Fibroblast of pulmonary artery (primary cell): ENCODE measurements around the gene ASAP3.

Experiments used
- DNase-seq: peaks from one replicate; pipeline ENCODE4 v3.0.0-alpha.2; 2010; ENCODE audit warnings: low read depth
- H3K4me3 ChIP-seq: replicated peaks from 2 replicates; pipeline ENCODE4 v1.5.1; 2011; ENCODE audit warnings: low read depth, mild to moderate bottlenecking, control low read depth, low read length, moderate library complexity
- CTCF ChIP-seq: IDR thresholded peaks from 2 replicates; pipeline ENCODE4 v1.5.1; 2011; ENCODE audit warnings: mild to moderate bottlenecking, control low read depth, low read length, inconsistent platforms; ENCODE audit errors: missing control alignments

ASAP3 gene

GRCh38 chr1:23475641-23476040 lies 8.3 kb downstream of the ASAP3 start:
- TF ChIP-seq CTCF = no peak
- DNase-seq = peak; percentile 56

GRCh38 chr1:23475134-23475628 lies 8.8 kb downstream of the ASAP3 start:
- TF ChIP-seq CTCF = no peak
- no peak overlapping the region for H3K4me3 ChIP-seq
- DNase-seq = peak; percentile 93

More at GRCh38 chr1:23475641-23476040, 8.3 kb downstream of the ASAP3 start:
- H3K4me3 ChIP-seq = no peak overlapping the region

- no peak for TF ChIP-seq CTCF
- no peak for DNase-seq
- H3K4me3 ChIP-seq = no peak overlapping the region
Measured at GRCh38 chr1:23473037-23473800, 10.8 kb downstream of the ASAP3 start.

GRCh38 chr1:23472351-23473036 lies 11.5 kb downstream of the ASAP3 start:
- TF ChIP-seq CTCF = no peak
- no peak for DNase-seq
- H3K4me3 ChIP-seq = no peak overlapping the region

GRCh38 chr1:23471473-23472075 lies 12.4 kb downstream of the ASAP3 start:
- no peak overlapping the region for H3K4me3 ChIP-seq
- TF ChIP-seq CTCF = no peak
- no peak for DNase-seq

GRCh38 chr1:23470282-23471070 lies 13.5 kb downstream of the ASAP3 start:
- no peak for TF ChIP-seq CTCF

More at GRCh38 chr1:23470282-23471070, 13.5 kb downstream of the ASAP3 start:
- no peak overlapping the region for H3K4me3 ChIP-seq
- DNase-seq = peak; percentile 94
